ENCODE measurements around the gene RBM10.

The RBM10 gene

GRCh38 chrX:47215291-47215900 lies 70.4 kb downstream of the RBM10 start:
- ATAC-seq (no peak), DNase-seq (no peak)
- H3K4me1 Mint-ChIP-seq, result peaks cover 32% of the 10 kb centered on the region
- H3K4me3 Mint-ChIP-seq, result no peak overlapping the region
- H3K27ac Mint-ChIP-seq, result peak overlapping the region in 1 of 2 donors; percentile 28
- no peaks in the 10 kb centered on the region for H3K9me3 Mint-ChIP-seq
- H3K27me3 Mint-ChIP-seq, result no peaks in the 10 kb centered on the region

- no peaks in the 10 kb centered on the region for H3K9me3 Mint-ChIP-seq
- ATAC-seq (no peak), DNase-seq (no peak)
- peak overlapping the region in 1 of 2 donors; percentile 91 for H3K27ac Mint-ChIP-seq
- H3K27me3 Mint-ChIP-seq, result no peaks in the 10 kb centered on the region
- peaks cover 39% of the 10 kb centered on the region for H3K4me1 Mint-ChIP-seq
- H3K4me3 Mint-ChIP-seq, result peak overlapping the region in 1 of 2 donors; percentile 92
These were observed 71.4 kb downstream of the RBM10 start for GRCh38 chrX:47216393-47216925.

DNA sequence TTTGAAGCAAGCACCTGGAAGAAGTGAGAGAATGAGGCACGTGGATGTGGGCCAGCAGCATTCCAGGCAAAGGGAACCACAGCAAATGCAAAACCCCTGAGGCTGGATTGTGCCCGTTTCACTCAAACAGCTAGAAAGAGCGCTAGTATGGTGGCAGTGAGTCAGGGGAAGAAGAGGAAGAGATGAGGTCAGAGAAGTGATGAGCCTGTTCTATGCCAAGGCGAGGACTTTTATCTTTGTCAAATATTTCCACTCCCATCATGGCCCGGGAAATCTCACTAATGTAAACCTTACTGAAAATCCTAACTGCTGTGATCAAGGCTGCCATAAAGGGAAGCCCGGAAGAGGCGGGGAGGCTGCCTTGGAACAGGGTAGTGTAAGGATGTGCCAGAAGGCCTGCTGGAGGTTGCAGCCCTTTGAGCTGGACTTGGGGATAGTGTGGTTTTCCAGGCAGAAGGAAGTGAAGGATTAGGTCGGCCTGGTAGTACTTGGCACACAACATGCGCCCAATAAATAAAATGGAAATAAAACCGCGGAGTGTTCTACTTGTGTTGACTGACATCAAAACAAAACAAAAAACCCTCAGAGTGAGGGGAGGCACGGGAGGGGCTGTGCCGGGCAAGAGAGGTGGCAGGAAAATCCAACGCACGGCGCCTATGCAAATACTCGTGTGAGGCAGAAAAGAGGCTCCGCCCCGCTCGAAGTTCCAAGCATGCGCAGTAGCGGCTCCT lies 72.3 kb downstream of the RBM10 start:
- peak overlapping the region; percentile 91 to 98 for H3K27ac Mint-ChIP-seq
- no peaks in the 10 kb centered on the region for H3K27me3 Mint-ChIP-seq
- peaks cover 47% of the 10 kb centered on the region for H3K4me1 Mint-ChIP-seq
- ATAC-seq, result no peak
- H3K4me3 Mint-ChIP-seq, result peak overlapping the region; percentile 92 to 93
- DNase-seq, result peak in 1 of 2 donors; percentile 10
- no peaks in the 10 kb centered on the region for H3K9me3 Mint-ChIP-seq

DNA sequence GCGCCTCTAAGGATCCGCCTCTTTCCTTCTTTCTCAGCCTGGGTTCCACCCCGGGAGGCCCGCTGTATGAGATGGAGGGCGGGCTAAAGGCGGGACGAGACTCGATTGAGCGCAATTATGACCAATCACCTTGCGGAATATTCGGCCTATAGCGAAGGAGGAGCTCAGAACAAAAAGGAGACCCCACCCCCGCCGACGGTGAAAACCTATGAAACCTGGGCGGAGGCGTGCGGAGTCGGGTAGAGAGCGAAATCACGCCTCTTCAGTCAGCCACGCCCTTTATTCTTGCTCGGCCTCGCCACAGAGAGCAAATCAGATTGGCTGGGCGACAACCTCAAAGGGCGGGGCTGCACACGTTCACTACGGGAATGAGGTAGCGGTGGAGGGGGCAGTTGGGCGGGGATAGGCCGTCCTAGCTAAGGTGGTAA lies 72.8 kb downstream of the RBM10 start:
- Mint-ChIP-seq H3K4me1 (peaks cover 50% of the 10 kb centered on the region), H3K27me3 (no peaks in the 10 kb centered on the region), H3K27ac (peak overlapping the region; percentile 99 to 100), H3K4me3 (peak overlapping the region; percentile 92 to 93), H3K9me3 (no peaks in the 10 kb centered on the region)
- DNase-seq, result peak; percentile 91 to 97
- ATAC-seq, result peak; percentile 90

DNA sequence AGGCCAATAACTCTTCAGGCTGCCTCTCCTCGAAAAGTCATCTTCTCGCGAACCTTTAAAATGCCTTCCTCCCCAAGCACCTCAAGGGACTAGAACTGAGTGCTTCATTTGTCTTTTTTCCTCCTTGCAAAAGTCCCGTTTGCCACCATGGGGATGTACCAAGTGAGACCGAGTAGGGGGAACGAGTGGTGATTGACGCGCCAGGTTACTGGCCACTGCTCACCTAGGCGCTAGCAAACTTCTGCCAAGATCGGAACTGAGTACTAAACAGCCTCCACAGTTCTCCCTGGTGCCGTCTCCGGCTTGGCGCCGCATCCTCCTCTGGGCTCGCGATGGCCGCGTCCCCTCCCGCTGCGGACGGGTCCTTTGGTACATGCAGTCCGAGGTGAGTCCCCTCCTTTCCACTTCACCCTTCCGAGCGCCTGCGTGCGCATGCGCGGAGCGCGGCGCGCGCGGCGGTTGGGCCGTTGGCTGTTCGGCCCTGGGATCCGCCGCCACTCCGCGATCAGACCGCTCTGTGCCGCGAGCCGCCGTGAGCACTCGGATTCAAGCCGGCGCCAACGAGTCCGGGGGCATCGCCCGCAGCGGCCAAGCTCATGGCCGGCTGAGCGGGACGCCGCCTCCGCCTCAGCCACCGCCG lies 73.4 kb downstream of the RBM10 start, which contains the start of gene CDK16:
Gene CDK16, plus strand, starts transcription at position 402 of the 640 bp plus-strand sequence. CDS start 4,877 bp downstream, outside the sequence.
- H3K4me1 Mint-ChIP-seq, result peaks cover 50% of the 10 kb centered on the region
- H3K27me3 Mint-ChIP-seq, result no peaks in the 10 kb centered on the region
- H3K4me3 Mint-ChIP-seq, result peak within 1 kb of the TSS; percentile 93 to 94
- ATAC-seq (peak; percentile 62), DNase-seq (peak; percentile 71 to 79)
- H3K27ac Mint-ChIP-seq, result peak within 1 kb of the TSS; percentile 99 to 100
- no peaks in the 10 kb centered on the region for H3K9me3 Mint-ChIP-seq

DNA sequence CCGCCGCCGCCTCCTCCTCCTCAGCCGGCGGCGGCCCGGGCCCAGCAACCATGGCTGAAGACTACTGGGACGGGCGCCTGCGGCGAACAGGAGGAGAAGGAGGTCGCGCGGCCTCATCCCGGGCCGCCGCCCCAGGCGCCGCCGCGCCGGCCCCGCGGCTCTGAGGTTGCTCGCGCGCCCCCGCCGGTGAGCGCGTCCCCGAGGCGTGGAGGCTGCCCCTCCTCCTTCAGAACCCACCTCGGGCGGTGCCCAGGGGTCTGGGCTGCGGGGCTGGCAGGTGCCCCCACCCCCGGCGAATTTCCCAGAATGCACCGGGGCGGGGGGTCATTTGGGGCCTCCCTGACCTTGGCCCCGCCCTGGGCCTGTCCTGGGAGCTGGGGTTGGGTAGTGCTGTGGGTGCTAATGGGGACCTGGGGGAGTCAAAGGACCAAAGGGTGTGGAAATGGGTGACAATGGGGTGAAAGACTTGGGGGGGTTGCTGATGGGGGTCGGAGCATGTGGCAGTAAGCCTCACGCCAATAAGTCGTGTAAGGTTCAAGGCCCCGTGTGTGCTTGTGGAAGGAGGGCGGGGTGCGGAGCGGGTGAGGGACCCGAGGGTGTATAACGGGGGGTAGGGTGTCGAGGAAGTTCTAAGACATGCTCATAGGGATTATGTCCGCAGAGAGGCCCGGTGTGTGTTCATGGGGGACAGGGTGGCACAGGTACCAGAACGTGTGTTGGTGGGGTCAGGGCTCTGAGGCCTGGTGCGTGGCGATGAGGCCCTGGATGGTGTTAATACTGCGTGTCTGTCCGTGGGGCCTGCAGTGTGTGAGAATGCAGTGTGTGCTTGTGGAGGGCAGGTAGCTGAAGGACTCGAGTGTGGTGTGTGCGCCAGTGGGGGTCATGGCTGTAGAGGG lies 74.1 kb downstream of the RBM10 start:
- peak overlapping the region; percentile 93 to 94 for H3K4me3 Mint-ChIP-seq
- H3K27ac Mint-ChIP-seq, result peak overlapping the region; percentile 94 to 97
- H3K27me3 Mint-ChIP-seq, result no peaks in the 10 kb centered on the region
- peaks cover 55% of the 10 kb centered on the region for H3K4me1 Mint-ChIP-seq
- ATAC-seq (no peak), DNase-seq (peak; percentile 27 to 50)
- no peaks in the 10 kb centered on the region for H3K9me3 Mint-ChIP-seq

- DNase-seq (no peak), ATAC-seq (no peak)
- Mint-ChIP-seq H3K9me3 (no peaks in the 10 kb centered on the region), H3K27me3 (no peaks in the 10 kb centered on the region), H3K27ac (peak overlapping the region in 1 of 2 donors; percentile 91), H3K4me3 (no peak overlapping the region), H3K4me1 (peaks cover 46% of the 10 kb centered on the region)
These were observed 76.7 kb downstream of the RBM10 start for GRCh38 chrX:47221756-47222155.

- Mint-ChIP-seq H3K4me1 (peaks cover 38% of the 10 kb centered on the region), H3K9me3 (no peaks in the 10 kb centered on the region), H3K4me3 (no peak overlapping the region), H3K27me3 (no peaks in the 10 kb centered on the region), H3K27ac (no peak overlapping the region)
- ATAC-seq, result no peak
- DNase-seq, result no peak
These were observed 77.8 kb downstream of the RBM10 start for GRCh38 chrX:47222751-47223350.

- Mint-ChIP-seq H3K27me3 (no peaks in the 10 kb centered on the region), H3K9me3 (no peaks in the 10 kb centered on the region), H3K4me3 (no peak overlapping the region), H3K4me1 (peaks cover 38% of the 10 kb centered on the region), H3K27ac (peak overlapping the region; percentile 59 to 87)
- no peak for ATAC-seq
- DNase-seq, result no peak
These were observed 78.6 kb downstream of the RBM10 start for GRCh38 chrX:47223476-47224250.

DNA sequence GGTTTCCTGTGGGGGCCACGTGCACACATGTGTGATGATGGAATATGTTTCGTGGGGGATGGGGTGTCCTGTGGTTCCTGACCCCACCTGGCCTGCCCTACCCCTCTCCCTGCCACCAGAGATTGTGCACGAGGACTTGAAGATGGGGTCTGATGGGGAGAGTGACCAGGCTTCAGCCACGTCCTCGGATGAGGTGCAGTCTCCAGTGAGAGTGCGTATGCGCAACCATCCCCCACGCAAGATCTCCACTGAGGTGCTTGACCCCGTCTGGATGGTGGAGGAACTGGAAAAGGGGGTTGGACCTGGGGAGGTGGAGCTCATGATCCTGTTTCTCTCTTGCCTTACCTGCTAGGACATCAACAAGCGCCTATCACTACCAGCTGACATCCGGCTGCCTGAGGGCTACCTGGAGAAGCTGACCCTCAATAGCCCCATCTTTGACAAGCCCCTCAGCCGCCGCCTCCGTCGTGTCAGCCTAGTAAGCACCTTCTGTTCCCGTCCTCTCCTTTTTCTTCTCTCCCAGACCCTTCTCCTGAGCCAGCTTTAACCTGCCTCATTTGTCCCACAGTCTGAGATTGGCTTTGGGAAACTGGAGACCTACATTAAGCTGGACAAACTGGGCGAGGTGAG lies 79.4 kb downstream of the RBM10 start:
- no peaks in the 10 kb centered on the region for H3K9me3 Mint-ChIP-seq
- no peak overlapping the region for H3K27ac Mint-ChIP-seq
- no peaks in the 10 kb centered on the region for H3K27me3 Mint-ChIP-seq
- peaks cover 34% of the 10 kb centered on the region for H3K4me1 Mint-ChIP-seq
- ATAC-seq (no peak), DNase-seq (no peak)
- H3K4me3 Mint-ChIP-seq, result no peak overlapping the region

- no peaks in the 10 kb centered on the region for H3K9me3 Mint-ChIP-seq
- H3K4me1 Mint-ChIP-seq, result peaks cover 29% of the 10 kb centered on the region
- no peak for ATAC-seq
- H3K27me3 Mint-ChIP-seq, result no peaks in the 10 kb centered on the region
- H3K4me3 Mint-ChIP-seq, result no peak overlapping the region
- no peak for DNase-seq
- no peak overlapping the region for H3K27ac Mint-ChIP-seq
These were observed 79.9 kb downstream of the RBM10 start for GRCh38 chrX:47224896-47225290.

- DNase-seq, result no peak
These were observed 81.0 kb downstream of the RBM10 start for GRCh38 chrX:47226071-47226470.

GRCh38 chrX:47226531-47227333 lies 81.7 kb downstream of the RBM10 start:
- Mint-ChIP-seq H3K4me1 (peaks cover 26% of the 10 kb centered on the region), H3K4me3 (no peak overlapping the region), H3K27ac (no peak overlapping the region), H3K9me3 (no peaks in the 10 kb centered on the region), H3K27me3 (no peaks in the 10 kb centered on the region)
- DNase-seq, result no peak
- ATAC-seq, result no peak

More at GRCh38 chrX:47226071-47226470, 81.0 kb downstream of the RBM10 start:
- H3K27ac Mint-ChIP-seq, result no peak overlapping the region
- H3K27me3 Mint-ChIP-seq, result no peaks in the 10 kb centered on the region
- no peak overlapping the region for H3K4me3 Mint-ChIP-seq
- ATAC-seq, result no peak
- no peaks in the 10 kb centered on the region for H3K9me3 Mint-ChIP-seq
- H3K4me1 Mint-ChIP-seq, result peaks cover 22% of the 10 kb centered on the region
